GM12891 (cell line): Measurements from ENCODE around the gene PPIF.

Experiments
- DNase-seq: peaks from one replicate; pipeline ENCODE4 v3.0.0; 2011; ENCODE audit warnings: low spot score; ENCODE audit not compliant: insufficient read length
- FAIRE-seq: peaks from 2 replicates; lab custom pipeline; 2011; peaks lifted over from hg19 to GRCh38; lab: Jason Lieb, UNC
- PAX5 ChIP-seq: IDR thresholded peaks from 2 replicates; pipeline ENCODE4 v1.6.1; 2011; ENCODE audit warnings: low read length, moderate library complexity, mild to moderate bottlenecking; ENCODE audit not compliant: insufficient read depth, severe bottlenecking
- POLR2A ChIP-seq: IDR thresholded peaks from 2 replicates; pipeline ENCODE4 v1.6.1; 2011; ENCODE audit warnings: low read depth, low read length, control low read depth
- POLR2AphosphoS5 ChIP-seq: IDR thresholded peaks from 2 replicates; pipeline ENCODE4 v1.6.1; 2011; ENCODE audit warnings: low read depth, low read length, control low read depth
- POU2F2 ChIP-seq: IDR thresholded peaks from 2 replicates; pipeline ENCODE4 v1.6.1; 2011; ENCODE audit warnings: low read depth, mild to moderate bottlenecking, control low read depth, low read length, moderate library complexity
- SPI1 ChIP-seq: IDR thresholded peaks from 2 replicates; pipeline ENCODE4 v1.6.1; 2011; ENCODE audit warnings: low read depth, low read length, control low read depth
- TAF1 ChIP-seq: IDR thresholded peaks from 2 replicates; pipeline ENCODE4 v1.6.1; 2011; ENCODE audit warnings: low read depth, low read length, control low read depth

The PPIF gene

GRCh38 chr10:79367426-79368189 is 20.3 kb downstream of the PPIF start:
- no peak for DNase-seq
- no peak for FAIRE-seq
- TF ChIP-seq POLR2AphosphoS5 (no peak), TAF1 (no peak), POLR2A (no peak), SPI1 (no peak), POU2F2 (no peak)

GRCh38 chr10:79372871-79373270 is 25.6 kb downstream of the PPIF start:
- no peak for TF ChIP-seq PAX5
- no peak for TF ChIP-seq POLR2A
- TF ChIP-seq TAF1 = no peak
- no peak for TF ChIP-seq POLR2AphosphoS5
- no peak for TF ChIP-seq SPI1
- TF ChIP-seq POU2F2 = no peak
- DNase-seq (no peak), FAIRE-seq (no peak)

- DNase-seq = peak; percentile 76
- FAIRE-seq = peak; percentile 79
- TF ChIP-seq SPI1 (no peak), PAX5 (no peak), POU2F2 (no peak), POLR2A (no peak), TAF1 (no peak), POLR2AphosphoS5 (no peak)
Observed at GRCh38 chr10:79374312-79375191, 27.3 kb downstream of the PPIF start.

DNA sequence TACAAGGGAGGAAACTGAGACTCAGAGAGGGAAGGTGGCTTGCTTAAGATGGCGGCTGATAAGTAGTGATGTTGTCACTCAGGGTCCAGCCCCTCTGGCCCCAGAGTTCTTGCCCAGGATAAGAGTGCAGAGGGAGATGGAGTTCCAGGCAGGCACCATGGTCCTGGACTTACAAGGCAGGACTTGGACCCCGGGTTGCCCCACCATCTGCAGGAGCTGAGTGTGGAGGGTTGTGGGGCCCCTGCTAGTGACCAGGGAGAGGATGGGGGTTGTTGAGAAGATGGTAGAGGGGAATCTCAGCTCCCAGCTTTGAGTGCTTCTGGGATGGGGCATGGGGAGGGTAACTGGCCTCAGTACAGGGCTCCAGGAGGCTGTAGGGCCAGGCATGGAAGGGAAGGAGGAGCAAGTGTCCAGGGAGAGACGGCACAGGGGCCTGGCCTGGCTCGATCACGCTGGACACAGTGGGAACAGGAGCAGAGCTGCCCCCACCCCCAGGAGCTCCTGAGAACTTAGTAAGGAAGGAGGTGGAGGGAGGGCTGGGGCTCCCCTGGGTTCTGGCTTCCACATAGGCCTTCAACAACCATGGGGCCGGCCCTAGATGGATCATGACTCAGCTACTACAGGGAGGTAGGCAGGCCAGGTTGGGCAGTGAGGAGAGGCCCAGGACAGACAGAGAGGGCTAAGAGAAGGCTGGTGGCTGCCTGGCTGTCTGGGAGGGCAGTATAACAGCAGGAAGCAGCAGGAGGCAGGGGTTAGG is 28.2 kb downstream of the PPIF start:
- FAIRE-seq = no peak
- TF ChIP-seq POLR2AphosphoS5 = no peak
- TF ChIP-seq POLR2A = no peak
- TF ChIP-seq PAX5 = no peak
- no peak for TF ChIP-seq TAF1
- TF ChIP-seq SPI1 = no peak
- no peak for TF ChIP-seq POU2F2

GRCh38 chr10:79376078-79376628 is 28.9 kb downstream of the PPIF start:
- FAIRE-seq = no peak
- no peak for DNase-seq
- TF ChIP-seq POLR2AphosphoS5 = no peak
- TF ChIP-seq POLR2A = no peak
- TF ChIP-seq PAX5 = no peak
- TF ChIP-seq TAF1 = no peak
- no peak for TF ChIP-seq POU2F2
- no peak for TF ChIP-seq SPI1

More for the DNA sequence above, 28.2 kb downstream of the PPIF start:
- no peak for DNase-seq

GRCh38 chr10:79376751-79377556 is 29.7 kb downstream of the PPIF start:
- FAIRE-seq (peak; percentile 62), DNase-seq (no peak)
- TF ChIP-seq POLR2A (no peak), PAX5 (no peak), POU2F2 (no peak), SPI1 (no peak), POLR2AphosphoS5 (no peak), TAF1 (no peak)

DNA sequence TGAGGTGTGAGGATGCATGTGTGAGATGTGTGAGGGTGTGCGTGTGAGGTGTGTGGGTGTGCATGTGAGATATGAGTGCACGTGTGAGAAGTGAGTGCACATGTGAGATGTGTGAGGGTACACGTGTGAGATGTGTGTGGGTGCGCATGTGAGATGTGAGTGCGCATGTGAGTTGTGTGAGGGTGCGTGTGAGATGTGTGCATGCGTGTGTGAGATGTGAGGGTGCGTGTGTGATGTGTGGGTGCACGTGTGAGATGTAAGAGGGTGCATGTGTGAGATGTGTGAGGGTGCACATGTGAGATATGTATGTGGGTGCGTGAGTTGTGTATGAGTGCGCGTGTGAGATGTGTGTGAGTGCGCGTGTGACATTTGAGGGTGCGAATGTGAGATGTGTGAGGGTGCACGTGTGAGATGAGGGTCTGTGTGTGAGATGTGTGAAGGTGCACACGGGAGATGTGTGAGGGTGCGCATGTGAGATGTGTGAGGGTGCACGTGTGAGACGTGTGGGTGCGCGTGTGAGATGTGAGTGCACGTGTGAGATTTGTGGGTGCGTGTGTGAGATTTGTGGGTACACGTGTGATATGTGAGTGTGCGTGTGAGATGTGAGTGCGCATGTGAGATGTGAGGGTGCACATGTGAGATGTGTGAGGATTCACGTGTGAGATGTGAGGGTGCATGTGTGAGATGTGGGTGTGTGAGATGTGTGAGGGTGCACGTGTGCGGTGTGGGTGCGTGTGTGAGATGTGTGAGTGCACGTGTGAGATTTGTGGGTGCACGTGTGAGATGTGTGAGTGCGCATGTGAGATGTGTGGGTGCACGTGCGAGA is 30.5 kb downstream of the PPIF start:
- FAIRE-seq (no peak), DNase-seq (no peak)
- TF ChIP-seq TAF1 (no peak), SPI1 (no peak), POLR2A (no peak), PAX5 (no peak), POU2F2 (no peak), POLR2AphosphoS5 (no peak)

DNA sequence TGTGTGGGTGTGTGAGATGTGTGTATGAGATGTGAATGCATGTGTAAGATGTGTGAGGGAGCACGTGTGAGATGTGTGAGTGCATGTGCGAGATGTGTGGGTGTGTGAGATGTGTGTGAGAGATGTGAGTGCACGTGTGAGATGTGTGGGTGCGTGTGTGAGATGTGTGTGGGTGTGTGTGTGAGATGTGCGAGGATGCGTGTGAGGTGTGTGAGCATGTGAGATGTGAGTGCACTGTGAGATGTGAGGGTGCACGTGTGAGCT is 31.0 kb downstream of the PPIF start:
- DNase-seq (no peak), FAIRE-seq (peak; percentile 41)
- TF ChIP-seq POU2F2 = peak; percentile 31; the same call in 1 of the 2 replicates
- TF ChIP-seq TAF1 = no peak
